Lower lobe of right lung (tissue), 2 donors: ENCODE results near the gene PHOSPHO1. TPM values are rescaled to one million over a fixed set of nuclear protein-coding genes. Genes with fewer than 3 reads are reported as not detected.

ENCODE experiments used
- ATAC-seq, 2 donors: fragments of 200-7000 bp; cut with Tn5 transposase; one replicate each; pipeline ENCODE4 v1.9.1; 2020 to 2022; ENCODE audit warnings: mild to moderate bottlenecking in 2 of 2, moderate library complexity in 2 of 2
- DNase-seq: peaks from one replicate; pipeline ENCODE4 v3.0.0-alpha.2; 2020
- H3K27ac ChIP-seq: fragments of 200-600 bp; one replicate; pipeline ENCODE4 v1.8.0; 2022
- H3K27me3 ChIP-seq: fragments of 200-600 bp; one replicate; pipeline ENCODE4 v1.8.0; 2022; ENCODE audit warnings: low read depth
- H3K36me3 ChIP-seq: fragments of 200-600 bp; one replicate; pipeline ENCODE4 v1.8.0; 2022; ENCODE audit warnings: mild to moderate bottlenecking
- H3K4me1 ChIP-seq: fragments of 200-600 bp; one replicate; pipeline ENCODE4 v1.8.0; 2022
- H3K4me3 ChIP-seq: fragments of 200-600 bp; one replicate; pipeline ENCODE4 v1.8.0; 2022; ENCODE audit warnings: mild to moderate bottlenecking
- H3K9me3 ChIP-seq: fragments of 200-600 bp; one replicate; pipeline ENCODE4 v1.8.0; 2022
- CTCF ChIP-seq: fragments of 200-600 bp; IDR thresholded peaks from one replicate; pipeline ENCODE4 v1.8.0; 2022; ENCODE audit warnings: antibody characterized with exemption, mild to moderate bottlenecking
- intact Hi-C: fragments of 100-400 bp; cut with DNase I; formaldehyde crosslinking; loops from one replicate; pipeline ENCODE4 v1.11.0; 2022
- total RNA-seq: library from RNA; stranded (reverse); fragmentation: NEBNext Ultra II Directional; extraction: Animal tissue kit (Norgen Biotek cat#: 25700); gene quantifications from one replicate; pipeline ENCODE4 v1.2.1, GENCODE V29; 2021
- donor health status: DM: no; HTN: yes; CAD: no; lungs with severe emphysema.

PHOSPHO1 gene
- total RNA-seq, 1 donor from 2014 or later, result 1.9 TPM

- Histone ChIP-seq H3K36me3 (no peaks in the 10 kb centered on the region), H3K4me1 (no peaks in the 10 kb centered on the region), H3K4me3 (no peak overlapping the region), H3K27ac (no peak overlapping the region), H3K9me3 (no peaks in the 10 kb centered on the region), H3K27me3 (no peaks in the 10 kb centered on the region)
- ATAC-seq (no peak), DNase-seq (no peak)
- TF ChIP-seq CTCF, result no peak
- intact Hi-C loops, result no loop called here
These were observed 29.1 kb downstream of the PHOSPHO1 start for GRCh38 chr17:49201481-49201927.

- intact Hi-C loops, result no loop called here
- ATAC-seq, result no peak
- H3K36me3 ChIP-seq, result no peaks in the 10 kb centered on the region
These were observed 30.0 kb downstream of the PHOSPHO1 start for GRCh38 chr17:49200423-49201083.

GRCh38 chr17:49198211-49198610 lies 32.4 kb downstream of the PHOSPHO1 start:
- H3K27ac ChIP-seq, result no peak overlapping the region
- ATAC-seq (no peak), DNase-seq (no peak)
- H3K4me3 ChIP-seq, result no peak overlapping the region
- no peaks in the 10 kb centered on the region for H3K36me3 ChIP-seq
- TF ChIP-seq CTCF, result no peak
- H3K4me1 ChIP-seq, result no peaks in the 10 kb centered on the region
- intact Hi-C loops, result no loop called here
- H3K9me3 ChIP-seq, result no peaks in the 10 kb centered on the region
- H3K27me3 ChIP-seq, result no peaks in the 10 kb centered on the region

More at GRCh38 chr17:49200423-49201083, 30.0 kb downstream of the PHOSPHO1 start:
- Histone ChIP-seq H3K27me3 (no peaks in the 10 kb centered on the region), H3K27ac (no peak overlapping the region), H3K9me3 (no peaks in the 10 kb centered on the region), H3K4me3 (no peak overlapping the region), H3K4me1 (no peaks in the 10 kb centered on the region)
- no peak for TF ChIP-seq CTCF
- DNase-seq, result no peak

GRCh38 chr17:49197346-49197998 lies 33.1 kb downstream of the PHOSPHO1 start:
- Histone ChIP-seq H3K27ac (no peak overlapping the region), H3K36me3 (no peaks in the 10 kb centered on the region), H3K9me3 (no peaks in the 10 kb centered on the region), H3K27me3 (no peaks in the 10 kb centered on the region), H3K4me3 (no peak overlapping the region), H3K4me1 (no peaks in the 10 kb centered on the region)
- no peak for ATAC-seq
- TF ChIP-seq CTCF, result no peak
- no peak for DNase-seq
- intact Hi-C loops, result no loop called here

GRCh38 chr17:49196520-49196919 lies 34.1 kb downstream of the PHOSPHO1 start:
- intact Hi-C loops, result no loop called here
- H3K27ac ChIP-seq, result peak overlapping the region; percentile 14

More at GRCh38 chr17:49196520-49196919, 34.1 kb downstream of the PHOSPHO1 start:
- Histone ChIP-seq H3K27me3 (no peaks in the 10 kb centered on the region), H3K4me1 (peaks cover under 1% of the 10 kb centered on the region), H3K9me3 (no peaks in the 10 kb centered on the region), H3K4me3 (no peak overlapping the region), H3K36me3 (no peaks in the 10 kb centered on the region)
- TF ChIP-seq CTCF, result no peak
- DNase-seq (no peak), ATAC-seq (no peak)
